Tibial nerve (tissue), 4 donors: ENCODE results near the gene TRMT2A.

Experiments used
- EP300 ChIP-seq, 2 donors: sonication (generic); formaldehyde crosslinking; IDR thresholded peaks; one replicate each; pipeline ENCODE4 v1.6.1; 2017; ENCODE audit warnings: antibody characterized with exemption in 2 of 2, mild to moderate bottlenecking in 1 of 2
- TF ChIP-seq, protein P1 (sequence below), 5 experiments: fragments of 200-600 bp in 3 of 5; fragments of 450-650 bp in 2 of 5; sonication (generic) in 3 of 5; IDR thresholded peaks; one replicate each; pipeline ENCODE4 v1.5.1; 2016 to 2019; ENCODE audit warnings: antibody characterized with exemption in 5 of 5, mild to moderate bottlenecking in 3 of 5, moderate library complexity in 2 of 5

DNA sequence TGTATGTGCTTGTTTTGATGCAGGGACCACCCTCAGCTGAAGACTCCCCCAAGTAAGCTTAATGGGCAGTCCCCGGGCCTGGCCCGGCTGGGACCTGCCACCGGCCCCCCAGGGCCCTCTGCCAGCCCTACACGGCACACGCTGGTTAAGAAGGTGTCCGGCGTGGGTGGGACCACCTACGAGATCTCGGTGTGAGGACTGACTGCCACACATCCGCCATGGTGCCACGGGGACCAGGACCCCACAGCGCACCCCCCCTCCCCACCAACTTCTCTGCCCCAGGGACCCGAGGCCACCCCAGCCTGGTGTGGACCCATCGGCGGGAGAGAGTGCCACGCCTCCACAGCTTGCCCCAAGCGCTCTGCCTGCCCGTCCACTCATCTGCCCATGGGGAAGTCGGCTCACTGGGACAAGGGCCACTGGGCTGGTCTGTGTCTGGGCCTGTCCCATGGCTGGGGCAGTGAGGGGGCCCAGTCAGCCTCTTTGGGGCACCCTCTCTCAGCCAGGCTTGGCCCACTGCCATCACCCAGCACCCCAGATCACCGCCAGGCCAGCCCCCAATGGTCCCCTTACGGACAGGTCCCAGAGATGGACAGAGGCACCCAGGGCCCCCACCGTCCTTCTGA, 28.3 kb upstream of the TRMT2A start:
- TF ChIP-seq, protein P1, sequence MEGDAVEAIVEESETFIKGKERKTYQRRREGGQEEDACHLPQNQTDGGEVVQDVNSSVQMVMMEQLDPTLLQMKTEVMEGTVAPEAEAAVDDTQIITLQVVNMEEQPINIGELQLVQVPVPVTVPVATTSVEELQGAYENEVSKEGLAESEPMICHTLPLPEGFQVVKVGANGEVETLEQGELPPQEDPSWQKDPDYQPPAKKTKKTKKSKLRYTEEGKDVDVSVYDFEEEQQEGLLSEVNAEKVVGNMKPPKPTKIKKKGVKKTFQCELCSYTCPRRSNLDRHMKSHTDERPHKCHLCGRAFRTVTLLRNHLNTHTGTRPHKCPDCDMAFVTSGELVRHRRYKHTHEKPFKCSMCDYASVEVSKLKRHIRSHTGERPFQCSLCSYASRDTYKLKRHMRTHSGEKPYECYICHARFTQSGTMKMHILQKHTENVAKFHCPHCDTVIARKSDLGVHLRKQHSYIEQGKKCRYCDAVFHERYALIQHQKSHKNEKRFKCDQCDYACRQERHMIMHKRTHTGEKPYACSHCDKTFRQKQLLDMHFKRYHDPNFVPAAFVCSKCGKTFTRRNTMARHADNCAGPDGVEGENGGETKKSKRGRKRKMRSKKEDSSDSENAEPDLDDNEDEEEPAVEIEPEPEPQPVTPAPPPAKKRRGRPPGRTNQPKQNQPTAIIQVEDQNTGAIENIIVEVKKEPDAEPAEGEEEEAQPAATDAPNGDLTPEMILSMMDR (IDR thresholded peaks at IDR 0.05), result no peak
- no peak for TF ChIP-seq EP300 (IDR thresholded peaks at IDR 0.05)
